NCI-H1092 (cell line): ENCODE data around the gene CPT2.

Experiments
- DNase-seq: peaks from one replicate; lab custom pipeline; 2025; lab: John Stamatoyannopoulos, UW

Gene CPT2

DNA sequence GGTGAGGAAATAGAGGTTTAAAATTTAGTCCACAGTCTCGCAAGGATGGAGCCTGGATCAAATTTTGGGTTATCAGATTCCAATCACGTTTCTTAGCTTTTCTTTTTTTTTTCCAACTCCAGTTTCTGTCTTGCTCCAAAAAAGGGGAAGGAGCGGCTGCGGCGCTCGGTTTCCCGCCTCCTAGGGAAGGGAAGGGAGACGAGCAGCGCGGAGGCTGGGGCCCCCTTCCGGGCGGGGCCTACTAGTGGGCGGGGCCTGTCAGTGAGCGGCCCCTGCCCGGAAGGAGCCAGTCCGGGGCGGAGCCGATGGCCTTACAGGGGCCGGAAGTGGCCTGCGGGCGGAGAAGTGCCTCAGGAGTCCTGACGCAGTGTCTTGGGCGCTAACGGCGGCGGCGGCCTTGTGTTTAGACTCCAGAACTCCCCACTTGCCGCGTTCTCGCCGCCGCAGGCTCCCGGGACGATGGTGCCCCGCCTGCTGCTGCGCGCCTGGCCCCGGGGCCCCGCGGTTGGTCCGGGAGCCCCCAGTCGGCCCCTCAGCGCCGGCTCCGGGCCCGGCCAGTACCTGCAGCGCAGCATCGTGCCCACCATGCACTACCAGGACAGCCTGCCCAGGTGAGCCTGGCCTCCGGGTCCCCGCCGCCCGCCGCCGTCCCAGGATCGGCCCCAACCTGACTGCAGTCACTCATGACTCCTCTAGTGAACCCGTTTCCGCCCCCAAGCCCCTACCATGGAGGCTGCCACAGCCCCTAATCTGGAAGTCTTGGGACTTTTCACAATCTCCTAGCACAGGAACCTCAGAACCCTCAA is at the start of gene CPT2:
CPT2 (plus strand) TSS at position 340 of the 806 bp plus-strand sequence; CDS start at position 460, 120 bp downstream.
- DNase-seq = peak; percentile 76

- no peak for DNase-seq
Measured at GRCh38 chr1:53147174-53147573, 49.5 kb upstream of the CPT2 start.

DNA sequence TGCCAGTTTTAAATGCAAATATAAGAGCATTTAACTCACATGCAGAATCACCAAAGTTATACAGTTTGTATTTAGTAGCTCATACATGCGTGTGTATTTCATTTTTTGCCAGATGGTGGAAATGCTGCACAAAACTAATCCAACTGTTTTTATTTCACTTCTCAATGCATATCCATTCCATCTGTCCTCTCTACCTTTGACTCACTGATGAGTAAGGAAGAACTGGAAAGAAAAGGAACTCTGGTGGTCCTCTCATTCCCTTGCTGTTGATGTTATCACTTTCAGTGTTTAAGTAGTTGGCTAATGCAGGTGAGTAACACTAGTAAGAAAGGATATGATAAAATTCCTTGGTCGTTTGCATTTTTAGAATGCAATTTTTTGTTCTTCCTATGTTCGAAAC is 48.5 kb upstream of the CPT2 start:
- no peak for DNase-seq

DNA sequence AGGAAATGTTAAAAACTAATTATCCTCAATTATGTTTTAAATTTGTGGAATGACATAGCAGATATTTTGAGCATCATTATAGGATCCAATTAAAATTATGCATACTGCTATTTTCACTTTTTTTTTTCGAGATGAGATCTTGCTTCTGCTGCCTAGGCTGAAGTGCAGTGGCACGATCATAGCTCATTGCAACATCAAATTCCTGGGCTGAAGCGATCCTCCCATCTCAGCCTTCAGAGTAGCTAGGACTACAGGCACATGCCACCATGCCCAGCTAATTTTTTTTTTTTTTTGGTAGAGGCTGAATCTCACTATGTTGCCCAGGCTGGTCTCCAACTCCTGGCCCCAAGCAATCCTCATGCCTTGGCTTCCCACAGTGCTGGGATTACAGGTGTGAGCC is 42.9 kb upstream of the CPT2 start:
- DNase-seq = no peak

DNA sequence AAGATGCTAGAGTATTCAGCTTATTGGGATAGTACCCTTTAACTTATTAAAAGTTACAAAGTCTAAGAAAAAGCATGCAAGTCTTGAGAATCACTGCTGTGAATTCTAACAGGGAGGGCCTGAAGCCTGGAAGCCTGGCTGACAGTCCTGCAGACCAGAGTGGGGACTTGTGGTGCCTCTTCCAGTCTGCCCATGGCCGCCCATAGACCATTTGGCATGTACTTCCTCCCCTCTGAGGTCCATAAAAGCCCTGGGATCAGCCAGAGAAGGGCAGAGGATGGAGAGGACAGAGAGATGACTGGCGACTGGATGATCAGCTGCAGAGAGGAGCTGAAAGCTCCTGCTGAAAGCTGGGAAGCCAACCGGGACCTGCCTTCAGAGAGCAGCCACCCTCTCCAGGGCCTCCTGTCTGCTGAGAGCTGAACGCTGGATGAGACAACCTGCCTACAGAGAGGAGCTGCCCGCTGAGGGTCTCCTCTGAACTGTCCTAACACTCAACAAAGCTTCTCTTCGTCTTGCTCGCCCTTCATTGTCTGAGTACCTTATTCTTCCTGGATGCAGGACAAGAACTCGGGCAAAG is 41.7 kb upstream of the CPT2 start:
- DNase-seq = no peak

GRCh38 chr1:53155534-53155933 is 41.1 kb upstream of the CPT2 start:
- DNase-seq = no peak

DNA sequence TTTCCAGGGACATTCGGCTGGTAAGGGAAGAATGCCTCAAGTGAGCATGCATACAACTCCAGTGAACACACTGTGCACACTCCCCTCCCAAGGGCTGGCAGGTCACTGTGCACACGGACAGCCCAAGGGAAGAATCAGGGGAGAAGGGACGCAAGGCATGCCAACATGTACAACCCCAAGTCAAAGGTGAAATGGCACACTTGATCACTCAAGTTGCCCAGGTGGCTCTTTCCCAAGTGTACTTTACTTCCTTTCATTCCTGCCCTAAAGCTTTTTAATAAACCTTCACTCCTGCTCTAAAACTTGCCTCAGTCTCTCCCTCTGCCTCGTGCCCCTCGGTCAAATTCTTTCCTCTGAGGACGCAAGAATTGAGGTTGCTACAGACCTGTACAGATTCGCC is 40.7 kb upstream of the CPT2 start:
- no peak for DNase-seq

DNA sequence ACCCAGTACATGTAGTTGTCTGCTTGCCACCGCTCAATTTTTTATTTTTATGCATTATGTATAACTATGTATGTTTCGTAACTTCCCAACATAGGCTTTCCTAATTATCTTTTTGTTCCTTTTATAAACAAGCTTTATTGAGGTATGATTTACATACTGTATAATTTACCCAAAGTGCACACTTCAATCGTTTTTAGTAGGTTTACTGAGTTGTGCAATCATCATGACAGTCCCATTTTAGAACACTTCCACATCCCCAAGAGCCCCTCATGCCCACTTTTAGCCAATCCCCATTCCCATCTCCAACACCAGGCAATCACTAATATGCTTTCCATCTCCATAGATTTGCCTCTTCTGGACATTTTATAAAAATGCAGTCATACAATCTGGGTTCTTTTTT is 39.8 kb upstream of the CPT2 start:
- no peak for DNase-seq

GRCh38 chr1:53158900-53159299 is 37.7 kb upstream of the CPT2 start:
- DNase-seq = no peak

DNA sequence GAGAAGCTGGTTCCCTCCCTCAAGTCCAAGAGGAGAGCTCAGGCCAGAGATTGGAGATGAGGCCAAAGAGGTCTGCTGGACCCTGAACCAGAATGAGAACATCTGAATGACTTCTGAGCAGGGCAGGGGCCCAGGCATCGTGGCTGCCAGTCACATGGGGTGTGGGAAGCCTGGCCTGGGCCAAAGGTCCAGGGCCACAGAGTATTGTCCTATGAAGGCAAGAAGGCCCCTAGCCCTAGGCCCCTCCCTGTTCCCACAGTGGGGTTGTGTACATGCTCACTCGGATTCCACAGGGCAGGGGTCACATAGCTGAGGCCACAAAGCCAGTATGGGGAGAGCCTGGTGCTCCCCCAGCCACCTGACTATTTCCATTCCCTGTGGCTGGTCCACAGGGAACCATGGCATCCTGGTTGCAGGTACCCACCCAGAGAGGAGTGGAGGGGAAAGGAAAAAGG is 35.7 kb upstream of the CPT2 start:
- DNase-seq = no peak

DNA sequence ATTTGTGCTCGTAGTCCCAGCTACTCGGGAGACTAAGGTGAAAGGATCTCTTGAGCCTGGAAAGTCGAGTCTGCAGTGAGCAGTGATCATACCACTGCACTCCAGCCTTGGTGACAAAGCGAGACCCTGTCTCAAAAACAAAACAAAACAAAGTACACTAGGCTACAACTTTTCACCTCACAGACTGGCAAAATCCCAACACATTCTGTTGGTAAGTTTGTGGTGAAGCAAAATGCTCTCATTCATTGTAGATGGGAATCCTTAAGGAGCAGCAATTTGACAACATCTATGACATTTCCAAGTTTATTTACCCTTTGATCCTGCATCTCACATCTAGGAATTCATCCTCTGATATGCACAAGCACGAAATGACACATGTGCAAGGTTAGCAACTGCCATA is 34.0 kb upstream of the CPT2 start:
- DNase-seq = no peak

DNA sequence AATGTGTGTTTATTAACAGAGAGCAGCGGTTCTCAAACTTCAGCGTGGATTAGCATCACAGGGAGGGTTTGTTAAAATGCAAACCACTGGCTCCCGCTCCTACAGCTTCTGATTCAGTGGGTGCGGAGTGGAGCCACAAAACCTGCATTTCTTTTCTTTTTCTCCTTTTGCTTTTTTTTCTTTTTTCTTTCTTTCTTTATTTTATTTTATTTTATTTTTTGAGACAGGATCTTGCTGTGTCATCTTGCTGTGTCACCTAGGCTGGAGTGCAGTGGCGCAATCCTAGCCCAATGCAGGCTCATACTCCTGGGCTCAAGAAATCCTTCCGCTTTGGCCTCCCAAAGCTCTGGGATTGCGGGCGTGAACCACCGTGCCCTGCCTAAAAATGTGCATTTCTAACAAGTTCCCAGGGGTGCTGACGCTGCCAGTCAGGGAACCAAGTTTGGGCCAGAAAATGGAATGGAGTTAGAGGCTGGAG is 33.3 kb upstream of the CPT2 start:
- DNase-seq = no peak

GRCh38 chr1:53165408-53165961 is 31.1 kb upstream of the CPT2 start:
- DNase-seq = no peak

DNA sequence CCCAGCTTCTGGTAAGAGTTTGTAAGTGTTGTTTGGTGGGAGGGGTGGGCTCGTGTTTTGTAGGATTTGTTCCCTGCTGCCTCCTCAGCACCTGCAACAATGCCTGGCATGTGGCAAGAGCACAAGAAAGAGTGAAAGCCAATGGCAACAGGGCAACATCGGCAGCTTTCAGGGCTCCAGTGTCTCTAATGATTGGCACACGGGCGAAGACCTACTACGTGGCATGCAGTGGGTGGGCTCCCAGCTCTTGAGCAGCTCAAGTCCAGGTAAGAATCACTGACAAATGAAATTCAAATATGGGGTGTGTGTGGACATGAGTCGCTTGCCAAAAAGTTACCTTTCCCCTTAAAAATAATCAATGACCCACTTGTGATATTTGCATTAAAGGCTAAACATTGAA is 30.3 kb upstream of the CPT2 start:
- DNase-seq = no peak

- no peak for DNase-seq
Measured at GRCh38 chr1:53166912-53167311, 29.7 kb upstream of the CPT2 start.

DNA sequence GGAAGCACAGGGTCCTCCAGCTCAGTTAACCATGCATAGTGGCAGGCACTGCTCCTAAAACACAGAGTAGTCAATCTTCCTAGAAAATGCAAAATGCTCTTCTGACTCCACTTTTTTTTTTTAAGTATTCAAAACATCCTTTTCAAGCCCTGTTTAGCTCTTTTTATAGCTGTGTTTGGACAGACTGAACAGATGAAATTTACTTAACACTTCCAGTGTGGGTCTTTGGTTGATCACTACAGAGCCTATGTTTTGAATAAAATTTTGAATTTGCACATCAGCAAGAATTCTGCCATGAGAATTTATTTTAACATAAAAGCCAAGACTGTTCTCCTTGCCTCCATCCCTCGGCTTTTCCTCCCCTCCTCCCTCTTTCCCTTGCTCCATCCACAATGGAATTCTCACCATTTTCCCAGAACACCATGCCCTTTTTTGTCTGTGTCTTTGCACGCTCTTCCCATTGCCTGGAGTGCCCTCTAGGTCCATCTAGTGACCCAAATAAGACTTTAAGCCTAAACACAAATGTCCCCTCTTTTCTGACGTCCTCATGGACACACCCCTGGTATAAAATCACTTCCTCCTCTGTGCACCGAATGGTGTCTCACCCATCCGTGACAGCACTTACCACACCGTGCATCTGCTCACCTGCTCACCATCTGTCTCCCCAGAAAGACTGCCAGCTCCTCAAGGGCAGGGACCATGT is 24.0 kb upstream of the CPT2 start:
- no peak for DNase-seq

GRCh38 chr1:53174971-53175913 is 21.4 kb upstream of the CPT2 start:
- DNase-seq = no peak

- DNase-seq = peak; percentile 22
Measured at GRCh38 chr1:53176452-53177208, 20.0 kb upstream of the CPT2 start.

DNA sequence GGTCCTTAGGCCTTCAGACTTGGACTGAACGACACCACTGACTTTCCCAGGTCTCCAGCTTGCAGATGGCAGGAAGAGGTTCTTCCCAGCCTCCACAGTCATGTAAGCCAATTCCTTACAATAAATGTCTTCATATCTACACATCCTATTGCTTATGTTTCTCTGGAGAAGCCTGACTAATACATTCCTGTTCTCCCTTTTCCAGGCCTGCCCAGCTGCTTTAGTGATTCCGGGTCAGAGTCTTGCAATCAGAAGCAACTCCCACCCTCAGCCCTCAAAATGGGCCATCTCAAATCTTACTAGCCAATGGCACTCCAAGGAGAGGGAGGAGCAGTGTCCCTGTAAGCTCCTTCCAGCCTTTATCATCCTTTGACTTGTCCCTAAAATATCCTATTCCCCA is 16.4 kb upstream of the CPT2 start:
- DNase-seq = no peak

DNA sequence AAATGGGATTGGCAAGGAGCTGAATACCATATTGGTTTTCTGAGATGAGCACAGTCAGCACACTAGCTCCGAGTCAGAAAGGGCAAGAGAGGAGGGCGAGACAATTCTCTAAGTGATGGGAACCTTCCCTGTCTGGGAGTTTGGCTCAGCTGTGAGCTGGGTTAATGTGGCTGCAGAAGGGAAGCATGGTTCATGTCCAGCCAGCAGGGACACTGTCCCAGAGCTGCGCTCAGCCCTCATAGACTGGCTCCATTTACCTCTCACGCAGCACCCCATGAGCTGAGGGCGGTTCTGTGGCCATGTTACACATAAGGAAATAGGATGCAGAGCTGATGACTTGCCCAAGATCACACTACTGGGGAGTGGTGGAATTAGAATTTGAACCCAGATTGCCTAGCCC is 15.7 kb upstream of the CPT2 start:
- no peak for DNase-seq

- peak; percentile 53 for DNase-seq
Measured at GRCh38 chr1:53182111-53182593, 14.5 kb upstream of the CPT2 start.
